ENCODE measurements around the gene PCOLCE2.

Gene PCOLCE2

DNA sequence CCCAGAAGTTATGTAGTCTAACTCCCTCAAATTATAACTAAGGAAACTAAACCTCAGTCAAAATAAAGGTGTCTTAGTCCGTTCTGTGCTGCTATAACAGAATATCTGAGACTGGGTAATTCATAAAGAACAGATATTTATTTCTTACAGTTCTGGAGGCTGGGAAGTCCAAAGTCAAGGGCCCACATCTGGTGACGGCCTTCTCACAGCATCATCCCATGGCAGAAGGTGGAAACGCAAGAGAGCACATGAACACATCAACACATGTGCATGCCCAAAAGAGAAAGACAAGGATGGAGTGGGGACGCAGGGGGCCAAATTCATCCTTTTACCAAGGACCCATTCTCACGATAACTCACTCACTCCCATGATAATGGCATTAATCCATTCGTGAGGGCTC lies 73.1 kb downstream of the PCOLCE2 start:
- in situ Hi-C loops (cut with HindIII; ENCODE audit: low pct_unique_long_range_greater_than_20kb, low sequenced_read_pairs), result no loop called here
- no peak for TF ChIP-seq JUND (IDR thresholded peaks at IDR 0.05; ENCODE audit: low read depth)
- no peak for DNase-seq (ENCODE audit: low read depth in 1 of 2, low spot score in 1 of 2)

DNA sequence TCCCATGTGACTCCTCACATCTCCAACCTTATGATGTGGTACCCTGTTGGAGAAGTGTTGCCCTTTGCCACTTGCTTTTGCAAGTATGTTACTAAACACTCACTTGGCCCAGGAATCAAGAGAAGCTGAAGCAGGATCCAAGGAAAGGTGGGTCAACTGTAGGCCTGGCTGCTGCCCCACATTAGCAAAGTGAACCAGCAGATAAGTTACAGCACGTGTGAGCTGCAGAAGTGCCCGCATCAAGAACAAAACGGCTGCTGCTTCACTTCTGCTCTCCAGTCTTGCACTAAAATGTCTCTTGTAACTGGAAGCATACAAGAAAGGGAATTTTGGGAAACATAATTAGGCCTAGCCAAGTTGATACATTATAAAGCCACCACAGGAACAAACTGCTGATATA lies 79.6 kb downstream of the PCOLCE2 start:
- no peak for TF ChIP-seq JUND (IDR thresholded peaks at IDR 0.05; ENCODE audit: low read depth)
- in situ Hi-C loops (cut with HindIII; ENCODE audit: low pct_unique_long_range_greater_than_20kb, low sequenced_read_pairs), result no loop called here

DNA sequence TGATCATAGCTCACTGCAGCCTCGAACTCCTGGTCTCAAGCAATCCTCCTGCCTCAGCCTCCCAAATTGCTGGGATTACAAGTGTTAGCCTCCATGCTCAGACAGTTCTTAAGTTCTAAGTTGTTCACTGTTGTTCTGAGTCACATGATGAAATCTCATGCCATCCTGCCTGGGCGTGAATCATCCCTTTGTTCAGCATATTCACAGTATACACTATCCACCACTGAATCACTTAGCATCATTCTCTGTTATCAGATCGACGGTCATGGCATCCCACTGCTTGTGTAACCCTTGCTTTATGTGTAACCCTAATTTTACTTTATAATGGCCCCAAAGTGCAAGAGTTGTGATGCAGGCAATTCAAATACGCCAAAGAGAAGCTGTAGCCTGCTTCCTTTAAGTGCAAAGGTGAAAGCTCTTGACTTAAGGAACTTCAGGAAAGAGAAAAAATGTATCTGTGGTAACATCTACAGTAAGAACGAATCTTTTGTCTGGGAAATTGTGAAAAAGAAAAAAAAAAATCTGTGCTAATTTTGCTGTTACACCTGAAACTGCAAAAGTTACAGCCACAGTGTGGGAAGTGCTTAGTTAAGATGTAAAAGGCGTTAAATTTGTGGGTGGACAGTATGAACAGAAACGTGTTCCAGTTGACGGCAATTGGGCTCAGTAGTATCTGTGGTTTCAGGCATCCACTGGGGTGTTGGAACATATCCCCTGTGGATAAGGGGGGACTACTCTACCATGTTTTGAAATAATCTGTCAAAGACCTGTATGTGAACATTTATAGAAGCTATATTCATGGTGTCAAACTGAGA lies 80.6 kb downstream of the PCOLCE2 start:
- in situ Hi-C loops (cut with HindIII; ENCODE audit: low pct_unique_long_range_greater_than_20kb, low sequenced_read_pairs), result no loop called here
- DNase-seq (ENCODE audit: low read depth in 1 of 2, low spot score in 1 of 2), result no peak
- no peak for TF ChIP-seq JUND (IDR thresholded peaks at IDR 0.05; ENCODE audit: low read depth)

More for the DNA sequence above, 79.6 kb downstream of the PCOLCE2 start:
- no peak for DNase-seq (ENCODE audit: low read depth in 1 of 2, low spot score in 1 of 2)

DNA sequence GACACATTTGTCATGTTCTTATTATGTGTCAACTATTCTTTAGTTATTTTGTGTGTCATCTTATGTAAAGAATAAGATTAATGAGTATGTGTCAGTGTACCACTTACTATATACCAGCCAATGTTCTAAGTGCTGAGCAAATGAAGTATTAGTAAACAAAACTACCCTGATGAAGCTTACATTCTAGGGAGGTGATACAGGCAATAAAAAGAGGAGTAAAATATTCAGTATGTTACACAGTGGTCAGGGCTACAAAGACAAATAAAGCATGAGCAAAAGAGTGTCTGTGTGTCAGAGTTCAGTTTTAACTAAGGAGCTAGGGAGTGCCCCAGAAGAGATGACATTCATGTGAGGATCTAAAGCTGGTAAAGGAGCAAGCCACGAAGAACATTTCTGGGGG lies 86.0 kb downstream of the PCOLCE2 start:
- no peak for DNase-seq (ENCODE audit: low read depth in 1 of 2, low spot score in 1 of 2)
- in situ Hi-C loops (cut with HindIII; ENCODE audit: low pct_unique_long_range_greater_than_20kb, low sequenced_read_pairs), result no loop called here
- TF ChIP-seq JUND (IDR thresholded peaks at IDR 0.05; ENCODE audit: low read depth), result no peak

DNA sequence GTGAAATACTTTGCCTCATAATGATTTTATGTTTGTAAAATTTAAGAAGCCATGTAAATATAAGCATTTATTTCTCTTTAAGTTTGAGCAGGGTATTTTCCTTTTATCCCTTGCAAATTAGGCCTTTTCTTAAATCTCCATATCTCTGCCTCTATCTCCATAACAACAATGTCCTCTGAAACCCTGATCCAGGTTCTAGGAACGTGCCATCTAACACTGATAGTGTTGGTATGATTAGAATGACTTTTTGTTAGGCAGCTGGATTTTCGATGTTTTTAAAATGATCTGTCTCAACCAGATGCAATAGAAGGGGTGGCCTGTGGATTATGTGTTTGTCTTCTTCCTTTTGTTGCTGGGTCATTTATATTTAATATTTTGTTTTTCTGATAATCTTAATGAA lies 87.1 kb downstream of the PCOLCE2 start:
- TF ChIP-seq JUND (IDR thresholded peaks at IDR 0.05; ENCODE audit: low read depth), result no peak
- DNase-seq (ENCODE audit: low read depth in 1 of 2, low spot score in 1 of 2), result no peak
- in situ Hi-C loops (cut with HindIII; ENCODE audit: low pct_unique_long_range_greater_than_20kb, low sequenced_read_pairs), result no loop called here

DNA sequence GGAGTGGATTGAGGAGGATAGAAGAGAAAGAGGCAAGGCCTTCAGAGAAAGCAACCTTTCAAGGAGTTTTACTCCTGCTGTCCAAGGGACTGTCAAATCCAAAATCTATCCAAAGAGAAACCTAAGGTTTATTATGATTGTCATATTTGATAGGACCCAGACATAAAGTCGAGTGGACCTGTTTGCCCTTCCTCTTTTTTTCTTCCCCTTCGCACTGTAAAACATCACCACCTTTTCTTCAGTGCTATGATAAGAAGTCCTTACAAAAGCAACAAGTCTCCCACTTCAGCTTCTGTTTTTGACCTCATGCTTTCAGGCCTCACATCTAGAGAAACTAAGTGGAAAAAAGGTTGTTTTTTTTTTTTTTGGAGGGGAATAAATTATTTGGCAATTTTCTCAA lies 92.1 kb downstream of the PCOLCE2 start:
- in situ Hi-C loops (cut with HindIII; ENCODE audit: low pct_unique_long_range_greater_than_20kb, low sequenced_read_pairs), result no loop called here
- DNase-seq (ENCODE audit: low read depth in 1 of 2, low spot score in 1 of 2), result no peak
- no peak for TF ChIP-seq JUND (IDR thresholded peaks at IDR 0.05; ENCODE audit: low read depth)

DNA sequence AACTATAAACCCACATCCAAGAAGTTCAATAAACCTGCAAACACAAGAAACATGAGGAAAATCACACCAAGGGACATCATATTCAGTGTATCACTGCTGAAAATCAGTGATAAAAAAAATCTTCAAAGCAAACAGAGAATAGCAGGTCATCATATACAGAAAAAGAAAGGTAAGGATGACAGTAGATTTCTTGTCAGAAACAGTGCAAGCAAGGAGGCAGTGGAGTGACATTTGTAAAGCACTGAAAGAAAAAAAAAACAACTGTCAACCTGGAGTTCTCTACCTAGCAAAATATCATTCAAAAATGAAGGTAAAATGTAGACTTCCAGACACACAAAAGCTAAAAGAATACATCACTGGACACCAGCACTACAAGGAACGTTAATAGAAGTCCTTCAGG lies 93.6 kb downstream of the PCOLCE2 start:
- TF ChIP-seq JUND (IDR thresholded peaks at IDR 0.05; ENCODE audit: low read depth), result no peak
- in situ Hi-C loops (cut with HindIII; ENCODE audit: low pct_unique_long_range_greater_than_20kb, low sequenced_read_pairs), result no loop called here
- no peak for DNase-seq (ENCODE audit: low read depth in 1 of 2, low spot score in 1 of 2)

DNA sequence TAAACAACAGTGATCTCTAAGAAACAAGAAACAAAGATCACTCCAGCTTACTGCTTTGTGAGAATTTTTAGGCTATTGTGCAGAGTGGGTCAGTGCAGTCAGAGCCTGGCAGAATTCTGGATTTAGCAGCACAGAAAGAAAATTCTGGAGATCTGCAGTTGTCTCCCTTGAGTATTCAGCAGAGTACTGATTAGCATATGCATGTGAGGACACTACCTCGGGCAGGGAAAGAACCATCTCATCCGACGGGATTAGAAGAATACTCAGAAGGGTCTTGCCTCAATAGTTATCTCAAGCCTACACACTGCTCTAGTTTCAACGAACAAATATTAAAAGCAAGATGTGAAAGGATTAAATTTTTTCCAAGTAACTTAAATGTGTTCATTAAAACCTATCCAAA lies 94.4 kb downstream of the PCOLCE2 start:
- no peak for DNase-seq (ENCODE audit: low read depth in 1 of 2, low spot score in 1 of 2)
- in situ Hi-C loops (cut with HindIII; ENCODE audit: low pct_unique_long_range_greater_than_20kb, low sequenced_read_pairs), result no loop called here
- TF ChIP-seq JUND (IDR thresholded peaks at IDR 0.05; ENCODE audit: low read depth), result no peak

DNA sequence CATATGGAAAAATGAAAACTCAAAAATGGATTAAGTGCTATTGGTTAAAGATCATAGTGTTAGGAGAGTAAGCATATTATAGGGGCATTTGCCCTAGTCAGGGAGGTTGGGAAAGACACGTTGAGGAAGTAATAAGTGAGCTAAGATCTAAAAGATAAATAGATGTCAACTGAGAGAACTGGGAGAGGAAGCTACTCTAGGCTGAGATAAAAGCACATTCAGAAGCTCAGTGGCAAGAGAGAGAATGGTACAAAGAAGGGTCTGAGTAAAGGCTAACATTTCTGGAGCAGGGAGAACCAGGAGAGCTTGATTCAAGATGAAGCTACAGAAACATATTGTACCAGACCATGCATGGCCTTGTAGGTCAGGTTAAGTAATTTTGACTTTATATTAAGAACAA lies 101.2 kb downstream of the PCOLCE2 start:
- no peak for TF ChIP-seq JUND (IDR thresholded peaks at IDR 0.05; ENCODE audit: low read depth)
- in situ Hi-C loops (cut with HindIII; ENCODE audit: low pct_unique_long_range_greater_than_20kb, low sequenced_read_pairs), result no loop called here
- DNase-seq (ENCODE audit: low read depth in 1 of 2, low spot score in 1 of 2), result no peak

DNA sequence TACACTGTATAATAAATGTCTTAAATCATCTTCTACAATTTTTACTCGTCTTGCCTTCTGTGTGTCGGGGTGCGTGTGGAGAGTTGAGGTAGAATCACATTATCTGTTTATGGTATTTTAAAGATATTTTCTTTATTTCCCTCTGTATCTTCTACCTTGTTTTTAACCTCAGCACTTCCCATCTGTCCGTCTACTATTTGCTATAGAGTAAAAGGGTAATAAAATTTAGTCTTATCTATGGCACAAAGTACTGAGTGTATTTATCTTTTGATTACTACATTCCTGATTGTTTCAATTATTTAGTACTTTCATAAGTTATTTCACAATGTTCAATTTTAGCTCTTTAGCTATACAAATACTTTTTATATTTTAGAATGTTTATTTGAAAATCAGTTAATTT lies 102.9 kb downstream of the PCOLCE2 start:
- in situ Hi-C loops (cut with HindIII; ENCODE audit: low pct_unique_long_range_greater_than_20kb, low sequenced_read_pairs), result no loop called here
- DNase-seq (ENCODE audit: low read depth in 1 of 2, low spot score in 1 of 2), result no peak
- no peak for TF ChIP-seq JUND (IDR thresholded peaks at IDR 0.05; ENCODE audit: low read depth)

DNA sequence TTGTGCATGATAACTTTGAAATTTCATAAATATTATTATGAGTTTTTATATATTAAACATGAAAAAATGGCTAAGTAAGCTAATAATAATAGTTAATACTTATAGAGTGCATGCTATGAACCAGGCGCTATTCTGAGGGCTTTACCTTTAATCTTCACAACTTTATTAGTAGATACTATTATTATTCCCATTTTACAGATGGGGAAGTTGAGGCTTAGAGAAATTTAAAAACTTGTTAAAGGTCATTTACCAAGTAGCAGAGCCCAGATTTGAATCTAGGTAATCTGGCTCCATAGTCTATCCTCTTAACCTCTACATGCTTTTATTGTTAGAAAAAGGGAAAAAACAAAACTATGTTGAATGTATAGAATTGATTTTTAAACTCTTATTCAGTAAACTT lies 104.7 kb downstream of the PCOLCE2 start:
- no peak for TF ChIP-seq JUND (IDR thresholded peaks at IDR 0.05; ENCODE audit: low read depth)
- in situ Hi-C loops (cut with HindIII; ENCODE audit: low pct_unique_long_range_greater_than_20kb, low sequenced_read_pairs), result no loop called here
- DNase-seq (ENCODE audit: low read depth in 1 of 2, low spot score in 1 of 2), result no peak

DNA sequence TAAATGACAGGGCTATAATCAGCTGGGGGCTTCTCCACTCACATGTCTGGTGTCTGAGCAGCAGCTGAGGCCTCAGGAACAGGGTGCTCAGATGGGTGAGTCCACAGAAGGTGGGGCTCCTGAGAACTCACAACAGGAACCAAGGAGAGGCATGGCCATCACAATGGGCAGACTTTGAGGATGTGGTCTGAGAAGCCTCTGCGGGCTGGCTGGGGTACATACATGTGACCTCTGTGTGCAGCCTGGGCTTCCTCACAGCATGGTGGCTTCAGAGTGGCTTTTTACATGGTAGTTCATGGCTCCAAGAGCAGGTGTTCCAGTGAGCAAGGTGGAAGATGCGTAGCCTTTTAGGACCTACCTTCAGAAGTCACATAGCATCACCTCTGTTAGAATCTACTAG lies 106.3 kb downstream of the PCOLCE2 start:
- in situ Hi-C loops (cut with HindIII; ENCODE audit: low pct_unique_long_range_greater_than_20kb, low sequenced_read_pairs), result no loop called here
- DNase-seq (ENCODE audit: low read depth in 1 of 2, low spot score in 1 of 2), result no peak
- TF ChIP-seq JUND (IDR thresholded peaks at IDR 0.05; ENCODE audit: low read depth), result no peak

DNA sequence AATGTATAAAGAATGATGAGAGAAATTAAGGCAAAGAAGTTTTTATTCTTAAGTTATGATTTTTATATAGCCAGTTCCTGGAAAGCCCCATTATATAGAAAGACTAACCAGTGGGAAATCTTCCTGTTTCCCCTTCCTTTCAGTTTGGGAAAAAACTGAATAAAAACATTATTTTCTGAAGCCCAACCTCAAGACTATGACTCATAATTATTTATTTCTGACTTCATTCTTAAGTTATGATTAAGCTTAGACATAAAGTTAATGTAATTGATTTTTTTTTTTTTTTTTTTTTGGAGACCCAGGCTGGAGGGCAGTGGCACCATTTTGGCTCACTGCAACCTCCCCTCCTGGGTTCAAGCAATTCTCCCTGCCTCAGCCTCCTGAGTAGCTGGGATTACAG lies 109.3 kb downstream of the PCOLCE2 start:
- no peak for TF ChIP-seq JUND (IDR thresholded peaks at IDR 0.05; ENCODE audit: low read depth)
- in situ Hi-C loops (cut with HindIII; ENCODE audit: low pct_unique_long_range_greater_than_20kb, low sequenced_read_pairs), result no loop called here
- DNase-seq (ENCODE audit: low read depth in 1 of 2, low spot score in 1 of 2), result no peak

DNA sequence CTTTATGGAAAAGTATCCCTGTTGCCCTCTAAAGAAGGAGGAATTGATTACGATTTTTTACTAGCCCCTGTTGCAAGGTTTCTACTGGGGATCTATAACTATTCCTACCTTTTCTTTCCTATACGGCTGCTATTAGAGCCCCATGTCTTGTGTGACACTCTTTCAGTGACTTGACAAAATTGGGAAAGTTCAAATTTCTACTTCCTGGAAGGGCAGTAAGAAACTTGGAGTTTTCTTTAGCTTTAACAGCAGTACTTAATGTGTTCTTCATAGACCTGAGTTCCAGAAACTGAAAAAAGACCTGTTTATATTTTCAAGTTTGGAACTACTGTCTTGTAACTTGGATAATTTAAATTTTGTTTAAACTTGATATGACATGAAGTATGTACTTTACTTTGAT lies 110.3 kb downstream of the PCOLCE2 start:
- no peak for TF ChIP-seq JUND (IDR thresholded peaks at IDR 0.05; ENCODE audit: low read depth)
- DNase-seq (ENCODE audit: low read depth in 1 of 2, low spot score in 1 of 2), result no peak
- in situ Hi-C loops (cut with HindIII; ENCODE audit: low pct_unique_long_range_greater_than_20kb, low sequenced_read_pairs), result no loop called here
